OCI-LY7 (cell line): ENCODE measurements around the gene TUBB1. TPM values are rescaled to one million over a fixed set of nuclear protein-coding genes. Genes with fewer than 3 reads are reported as not detected.

ENCODE experiments used
- BruUV-seq: library from RNA; stranded (reverse); fragments of 400-500 nt; replicated peaks from 2 replicates; lab custom pipeline; 2021; lab: Mats Ljungman, UMichigan
- CTCF ChIA-PET: fragments of 300-600 bp; sonication (Branson Sonifier 250); formaldehyde crosslinking; loops from one replicate; lab custom pipeline; 2022; ENCODE audit warnings: antibody characterized with exemption; ENCODE audit not compliant: unreplicated experiment; lab: Charles Lee
- POLR2A ChIA-PET: fragments of 300-600 bp; sonication (Branson Sonifier 250); formaldehyde crosslinking; loops from one replicate; lab custom pipeline; 2022; ENCODE audit warnings: antibody characterized with exemption; lab: Charles Lee
- DNase-seq: peaks from one replicate; pipeline ENCODE4 v3.0.0-alpha.2; 2015; ENCODE audit warnings: low spot score
- H2AFZ ChIP-seq: fragments of 200-600 bp; sonication (generic), shearing (Covaris generic); 2 replicates; pipeline ENCODE4 v1.6.1; 2014; ENCODE audit warnings: mild to moderate bottlenecking, antibody characterized with exemption, low read length, moderate library complexity
- H3K27ac ChIP-seq: fragments of 200-600 bp; sonication (generic); 2 replicates; pipeline ENCODE4 v1.5.1; 2014; ENCODE audit warnings: mixed run types, low read depth, mild to moderate bottlenecking, moderate library complexity, low read length, inconsistent platforms; ENCODE audit not compliant: poor library complexity, severe bottlenecking
- H3K36me3 ChIP-seq: fragments of 200-600 bp; sonication (generic); 2 replicates; pipeline ENCODE4 v1.6.1; 2014; ENCODE audit warnings: mild to moderate bottlenecking, antibody characterized with exemption, low read length, moderate library complexity, mixed read lengths; ENCODE audit not compliant: insufficient read depth
- H3K4me1 ChIP-seq: fragments of 200-600 bp; sonication (generic); 2 replicates; pipeline ENCODE4 v1.5.1; 2014; ENCODE audit warnings: mild to moderate bottlenecking, low read length; ENCODE audit not compliant: insufficient read depth, poor library complexity, severe bottlenecking
- H3K4me2 ChIP-seq: fragments of 200-600 bp; sonication (generic); 2 replicates; pipeline ENCODE4 v1.6.1; 2014; ENCODE audit warnings: mild to moderate bottlenecking, low read length
- H3K4me3 ChIP-seq: fragments of 200-600 bp; sonication (generic); 2 replicates; pipeline ENCODE4 v1.5.1; 2014; ENCODE audit warnings: mild to moderate bottlenecking, low read depth, low read length; ENCODE audit not compliant: poor library complexity, severe bottlenecking
- H3K79me2 ChIP-seq: fragments of 200-600 bp; sonication (generic); 2 replicates; pipeline ENCODE4 v1.6.1; 2016; ENCODE audit warnings: low read depth, mild to moderate bottlenecking, low read length, moderate library complexity, mixed read lengths; ENCODE audit not compliant: insufficient read depth
- H3K9me2 ChIP-seq: fragments of 200-600 bp; sonication (generic); 2 replicates; pipeline ENCODE4 v1.6.1; 2016; ENCODE audit warnings: mild to moderate bottlenecking, low read length, mixed read lengths; ENCODE audit not compliant: insufficient read depth
- H3K9me3 ChIP-seq: fragments of 200-600 bp; sonication (generic); 2 replicates; pipeline ENCODE4 v1.6.1; 2014; ENCODE audit warnings: mild to moderate bottlenecking, mixed run types, low read length, mixed read lengths
- H4K20me1 ChIP-seq: fragments of 200-600 bp; sonication (generic); 2 replicates; pipeline ENCODE4 v1.6.1; 2014; ENCODE audit warnings: mild to moderate bottlenecking, antibody characterized with exemption, low read length, moderate library complexity, mixed read lengths; ENCODE audit not compliant: insufficient read depth
- CTCF ChIP-seq: fragments of 200-600 bp; sonication (generic); conservative IDR thresholded peaks from 2 replicates; pipeline ENCODE4 v1.5.1; 2014; ENCODE audit warnings: mild to moderate bottlenecking, antibody characterized with exemption, low read length, moderate library complexity, mixed read lengths
- EZH2phosphoT487 ChIP-seq: fragments of 200-600 bp; sonication (generic); IDR thresholded peaks from 2 replicates; pipeline ENCODE4 v1.6.1; 2018; ENCODE audit warnings: low read depth, borderline replicate concordance, mild to moderate bottlenecking, mixed run types, antibody characterized with exemption, low read length, moderate library complexity, mixed read lengths
- intact Hi-C: fragments of 100-400 bp; cut with micrococcal nuclease; formaldehyde crosslinking; loops from one replicate; pipeline ENCODE4 v1.10.0; 2022; ENCODE audit not compliant: unreplicated experiment
- total RNA-seq, 2 experiments: library from RNA; depleted of rRNA in 1 of 2; stranded (reverse); fragments of >200 nt in 1 of 2; shearing (Covaris generic) in 1 of 2; gene quantifications; 2 replicates each; pipeline ENCODE4 v1.2.3, GENCODE V29; 2014 to 2022

TUBB1 gene
- total RNA-seq, 2 experiments from 2014 or later: 0.11 TPM; not detected in 1

DNA sequence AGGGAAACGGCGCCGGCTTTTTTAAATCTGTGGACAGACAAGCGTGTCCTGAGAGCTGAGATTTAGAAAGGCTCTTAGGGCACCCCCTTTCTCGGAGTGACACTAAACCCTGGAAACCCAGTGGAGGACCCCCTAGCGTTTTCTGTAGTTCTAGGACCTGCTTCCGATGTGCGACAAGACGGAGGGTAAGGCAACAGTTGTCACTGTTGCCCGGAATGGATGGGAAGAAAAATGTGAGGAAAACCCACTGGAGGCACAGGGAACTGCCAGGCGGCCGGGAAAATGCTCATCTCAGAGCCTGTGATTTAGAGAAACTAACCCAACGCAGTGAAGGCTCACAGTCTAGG, 13.5 kb downstream of the TUBB1 start:
- Histone ChIP-seq H4K20me1 (peaks cover 35% of the 10 kb centered on the region), H3K27ac (peak overlapping the region; percentile 72), H3K9me3 (no peaks in the 10 kb centered on the region), H3K4me2 (peak overlapping the region; percentile 73), H3K4me3 (peak overlapping the region; percentile 76), H2AFZ (no peak overlapping the region; the same call in 1 of the 2 replicates), H3K4me1 (peaks cover 49% of the 10 kb centered on the region), H3K79me2 (peaks cover 64% of the 10 kb centered on the region), H3K9me2 (no peaks in the 10 kb centered on the region), H3K36me3 (peaks cover 87% of the 10 kb centered on the region)
- peak; percentile 56 for TF ChIP-seq CTCF
- TF ChIP-seq EZH2phosphoT487: no peak
- DNase-seq: no peak
- intact Hi-C loops: loop anchor here (1.0 to 5.0 kb wide), 3 partner anchors 25 to 140 kb away; partner anchors contain the start of gene CTSZ
- ChIA-PET POLR2A (interaction anchor here (0.6 to 4.3 kb wide), 9 partner anchors 9 to 51 kb away, joined by 3 to 32 read pairs (median 8); partner anchors contain the start of genes PRELID3B and TUBB1), CTCF (no interaction called here)
- TSS peak; percentile 98 for BruUV-seq

DNA sequence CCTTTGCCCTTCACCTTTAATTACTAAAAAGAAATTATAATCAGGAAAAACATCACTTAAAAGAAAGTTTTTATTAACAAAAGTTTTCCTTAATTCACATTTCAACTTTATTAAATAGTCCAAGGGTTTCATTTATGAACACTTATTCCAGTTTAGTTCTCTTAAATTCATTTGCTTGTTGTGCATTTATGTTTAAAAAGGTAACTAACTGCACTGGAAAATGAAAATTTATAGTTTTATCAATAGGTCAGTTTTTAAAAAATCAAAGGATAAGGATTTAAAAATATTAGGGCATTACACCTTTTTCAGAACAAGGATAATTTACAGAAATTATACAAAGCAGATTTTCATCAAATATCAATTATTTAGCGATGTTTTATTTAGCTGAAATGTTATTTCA, 13.9 kb downstream of the TUBB1 start:
- no peak for TF ChIP-seq CTCF
- TF ChIP-seq EZH2phosphoT487: no peak
- ChIA-PET CTCF (no interaction called here), POLR2A (interaction anchor here (0.8 to 4.3 kb wide), 7 partner anchors 8 to 132 kb away, joined by 3 to 32 read pairs (median 6); partner anchors contain the start of genes PRELID3B and TUBB1)
- Histone ChIP-seq H3K4me1 (peaks cover 49% of the 10 kb centered on the region), H4K20me1 (peaks cover 37% of the 10 kb centered on the region), H3K4me2 (peak overlapping the region; percentile 73), H3K27ac (peak overlapping the region; percentile 72), H3K9me2 (no peaks in the 10 kb centered on the region), H2AFZ (no peak overlapping the region; the same call in 1 of the 2 replicates), H3K9me3 (no peaks in the 10 kb centered on the region), H3K36me3 (peaks cover 87% of the 10 kb centered on the region), H3K79me2 (peaks cover 64% of the 10 kb centered on the region), H3K4me3 (peak overlapping the region; percentile 76)
- DNase-seq: no peak
- BruUV-seq: no TSS peak
- intact Hi-C loops: loop anchor here (2.0 to 5.0 kb wide), 2 partner anchors 126 to 140 kb away; no protein-coding TSS in a partner anchor

DNA sequence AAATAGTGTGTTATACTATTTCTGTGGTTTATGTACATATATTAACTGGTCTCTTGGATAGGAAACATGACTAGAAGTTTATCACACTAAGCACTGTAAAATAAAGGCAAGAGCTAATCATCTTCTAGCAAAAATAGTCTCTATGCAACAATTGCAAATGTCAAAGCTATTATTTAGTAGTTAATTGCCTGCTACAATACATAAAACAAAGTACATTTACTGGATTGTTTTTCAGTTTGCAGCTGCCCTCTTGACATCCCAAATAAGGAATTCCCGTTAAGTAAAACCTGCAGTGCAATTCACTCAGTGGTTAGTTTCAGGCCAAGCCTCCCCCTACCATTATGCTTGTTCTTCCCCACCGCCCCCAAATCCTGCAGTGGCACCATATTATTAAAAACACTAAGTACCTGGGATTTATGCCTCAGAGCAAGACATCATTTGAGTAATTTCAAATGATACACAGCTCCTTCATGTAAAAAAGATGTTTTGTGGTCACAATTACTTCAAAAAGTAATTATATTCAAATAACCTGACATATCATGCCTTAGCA, 14.5 kb downstream of the TUBB1 start:
- no peak overlapping the region for H2AFZ ChIP-seq
- no peaks in the 10 kb centered on the region for H3K9me2 ChIP-seq
- H3K4me3 ChIP-seq: no peak overlapping the region
- DNase-seq: no peak
- POLR2A ChIA-PET: interaction anchor here (0.6 to 4.3 kb wide), 8 partner anchors 8 to 147 kb away, joined by 3 to 32 read pairs (median 4); partner anchors contain the start of gene PRELID3B
- peaks cover 49% of the 10 kb centered on the region for H3K4me1 ChIP-seq
- H3K4me2 ChIP-seq: peak overlapping the region; percentile 73
- no TSS peak for BruUV-seq
- peaks cover 87% of the 10 kb centered on the region for H3K36me3 ChIP-seq
- peaks cover 36% of the 10 kb centered on the region for H4K20me1 ChIP-seq
- no peaks in the 10 kb centered on the region for H3K9me3 ChIP-seq
- CTCF ChIA-PET: no interaction called here
- intact Hi-C loops: loop anchor here (2.0 to 5.0 kb wide), 2 partner anchors 126 to 141 kb away; no protein-coding TSS in a partner anchor
- peaks cover 64% of the 10 kb centered on the region for H3K79me2 ChIP-seq
- H3K27ac ChIP-seq: peak overlapping the region; percentile 4
- TF ChIP-seq EZH2phosphoT487 (no peak), CTCF (no peak)
